SK-N-SH (cell line): ENCODE measurements around the gene PAQR3. TPM values are rescaled to one million over a fixed set of nuclear protein-coding genes. Genes with fewer than 3 reads are reported as not detected.

Experiments
- CTCF ChIA-PET: fragments of 300-600, 350-600 bp; formaldehyde crosslinking; extraction: SDS; loops from one replicate; lab custom pipeline; 2021; lab: Yijun Ruan, JAX
- POLR2A ChIA-PET: fragments of 350-600 bp; sonication (Branson Sonifier 250); formaldehyde crosslinking; extraction: SDS; loops from one replicate; lab custom pipeline; 2020; ENCODE audit warnings: antibody characterized with exemption, inconsistent platforms; lab: Yijun Ruan, JAX
- DNase-seq: peaks from one replicate; pipeline ENCODE4 v3.0.0; 2012
- H2AFZ ChIP-seq: fragments of 200-600 bp; sonication (generic); 2 replicates; pipeline ENCODE4 v1.8.1; 2016; ENCODE audit warnings: antibody characterized with exemption, mild to moderate bottlenecking, low read depth
- H3F3A ChIP-seq: fragments of 200-600 bp; sonication (generic); replicated peaks from 2 replicates; pipeline ENCODE3; 2016; ENCODE audit warnings: antibody characterized with exemption, mild to moderate bottlenecking; ENCODE audit not compliant: insufficient read depth
- H3K27ac ChIP-seq, 2 experiments: fragments of 200-500 bp in 1 of 2; fragments of 200-600 bp in 1 of 2; sonication (Bioruptor generic) in 1 of 2; sonication (generic), shearing (Covaris generic) in 1 of 2; 2 replicates each; pipeline versions ENCODE4 v1.5.1 to v1.6.1; 2014 to 2016; ENCODE audit warnings: low read depth in 2 of 2, inconsistent platforms in 1 of 2, low read length in 1 of 2, mild to moderate bottlenecking in 1 of 2, mixed read lengths in 1 of 2
- H3K27me3 ChIP-seq: fragments of 200-600 bp; sonication (generic), shearing (Covaris generic); 2 replicates; pipeline ENCODE4 v1.6.1; 2016; ENCODE audit warnings: mixed run types; ENCODE audit not compliant: insufficient read depth
- H3K36me3 ChIP-seq, 2 experiments: fragments of 200-500 bp in 1 of 2; fragments of 200-600 bp in 1 of 2; sonication (Bioruptor generic) in 1 of 2; sonication (generic) in 1 of 2; replicated peaks in 1 of 2; 2 replicates each; pipeline versions ENCODE3 to v1.5.1; 2014 to 2016; ENCODE audit warnings: low read length in 1 of 2, mild to moderate bottlenecking in 1 of 2; ENCODE audit not compliant: insufficient read depth in 2 of 2, control insufficient read depth in 1 of 2
- H3K4me1 ChIP-seq, 2 experiments: fragments of 200-500 bp in 1 of 2; fragments of 200-600 bp in 1 of 2; sonication (Bioruptor generic) in 1 of 2; sonication (generic), shearing (Covaris generic) in 1 of 2; 2 replicates each; pipeline versions ENCODE4 v1.5.1 to v1.6.1; 2014 to 2016; ENCODE audit warnings: low read depth in 1 of 2, low read length in 1 of 2, mixed run types in 1 of 2; ENCODE audit not compliant: insufficient read depth in 2 of 2, control insufficient read depth in 1 of 2
- H3K4me2 ChIP-seq: fragments of 200-600 bp; sonication (generic), shearing (Covaris generic); 2 replicates; pipeline ENCODE4 v1.6.1; 2017; ENCODE audit warnings: mixed run types
- H3K4me3 ChIP-seq, 2 experiments: fragments of 200-500 bp in 1 of 2; fragments of 200-600 bp in 1 of 2; sonication (Bioruptor generic) in 1 of 2; sonication (generic), shearing (Covaris generic) in 1 of 2; 2 replicates each; pipeline versions ENCODE4 v1.5.1 to v1.8.1; 2014 to 2016; ENCODE audit warnings: low read depth in 2 of 2, inconsistent platforms in 1 of 2, low read length in 1 of 2, mild to moderate bottlenecking in 1 of 2, mixed read lengths in 1 of 2, moderate library complexity in 1 of 2
- H3K79me2 ChIP-seq: fragments of 200-600 bp; sonication (generic); 2 replicates; pipeline ENCODE4 v1.8.1; 2017; ENCODE audit warnings: mild to moderate bottlenecking; ENCODE audit not compliant: insufficient read depth
- H3K9ac ChIP-seq: fragments of 200-600 bp; sonication (generic); 2 replicates; pipeline ENCODE4 v1.6.1; 2017; ENCODE audit warnings: mixed run types
- H3K9me2 ChIP-seq: fragments of 200-600 bp; sonication (generic); 2 replicates; pipeline ENCODE4 v1.6.1; 2017; ENCODE audit warnings: mixed run types
- H3K9me3 ChIP-seq: fragments of 200-600 bp; sonication (generic); 2 replicates; pipeline ENCODE4 v1.6.1; 2017; ENCODE audit warnings: mixed run types, mild to moderate bottlenecking, moderate library complexity
- H4K20me1 ChIP-seq: fragments of 200-600 bp; sonication (generic); 2 replicates; pipeline ENCODE4 v1.6.1; 2017; ENCODE audit warnings: mild to moderate bottlenecking, mixed run types; ENCODE audit not compliant: insufficient read depth
- CTCF ChIP-seq: fragments of 200-600 bp; sonication (generic); IDR thresholded peaks from 2 replicates; pipeline ENCODE4 v1.6.1; 2017; ENCODE audit warnings: antibody characterized with exemption, mild to moderate bottlenecking, moderate library complexity
- EP300 ChIP-seq, 2 experiments: IDR thresholded peaks; 2 replicates each; pipeline versions ENCODE4 v1.4.0 to v1.6.1; 2012; ENCODE audit warnings: borderline replicate concordance in 1 of 2, low read depth in 1 of 2, low read length in 1 of 2
- FOXJ3 ChIP-seq: sonication (generic); formaldehyde crosslinking; IDR thresholded peaks from 2 replicates; pipeline ENCODE4 v1.5.1; 2020; ENCODE audit warnings: mild to moderate bottlenecking, missing genetic modification reagents
- IRF3 ChIP-seq: fragments of 150-350 bp; IDR thresholded peaks from 2 replicates; pipeline ENCODE4 v1.6.1; 2016; ENCODE audit warnings: mild to moderate bottlenecking, low read depth, low read length
- JUND ChIP-seq: IDR thresholded peaks from 2 replicates; pipeline ENCODE4 v1.4.0; 2012
- NRF1 ChIP-seq: IDR thresholded peaks from 2 replicates; pipeline ENCODE4 v1.6.1; 2012; ENCODE audit warnings: low read depth, mild to moderate bottlenecking, low read length
- RCOR1 ChIP-seq: fragments of 150-350 bp; IDR thresholded peaks from 2 replicates; pipeline ENCODE4 v1.6.1; 2017; ENCODE audit warnings: antibody characterized with exemption, low read length
- RFX5 ChIP-seq: IDR thresholded peaks from 2 replicates; pipeline ENCODE4 v1.6.1; 2012; ENCODE audit warnings: mild to moderate bottlenecking, improper control_type of control experiment, low read length
- SIN3A ChIP-seq: IDR thresholded peaks from 2 replicates; pipeline ENCODE4 v1.6.1; 2012; ENCODE audit warnings: low read depth, mild to moderate bottlenecking, low read length, moderate library complexity, borderline replicate concordance
- SMC3 ChIP-seq: IDR thresholded peaks from 2 replicates; pipeline ENCODE4 v1.6.1; 2012; ENCODE audit warnings: low read depth, low read length, improper control_type of control experiment
- TAF1 ChIP-seq: IDR thresholded peaks from 2 replicates; pipeline ENCODE4 v1.6.1; 2012; ENCODE audit warnings: low read depth, mild to moderate bottlenecking, low read length, moderate library complexity, borderline replicate concordance
- TEAD4 ChIP-seq: IDR thresholded peaks from 2 replicates; pipeline ENCODE4 v1.4.0; 2012; ENCODE audit warnings: mild to moderate bottlenecking, borderline replicate concordance; ENCODE audit not compliant: insufficient read depth
- USF2 ChIP-seq: fragments of 150-350 bp; IDR thresholded peaks from 2 replicates; pipeline ENCODE4 v1.6.1; 2017; ENCODE audit warnings: antibody characterized with exemption, low read length, low read depth, borderline replicate concordance
- WGBS: methylation state at CpG from one replicate; pipeline ENCODE4 v1.1.6; 2017; ENCODE audit warnings: low lambda C conversion rate; 5-methylcytosine and 5-hydroxymethylcytosine counted together
- polyA plus RNA-seq, 3 experiments: library from polyadenylated mRNA; depleted of rRNA; stranded (reverse); fragments of >200 nt; gene quantifications; 2 replicates each; pipeline ENCODE4 v1.2.3, GENCODE V29; 2012

The PAQR3 gene
- polyA plus RNA-seq, 1 of the 3 experiments (the other 2 are of a cell fraction): 10.3 TPM

- CTCF ChIA-PET: no interaction called here
- TF ChIP-seq FOXJ3 (CRISPR knock-in tag): no peak
- no peak for TF ChIP-seq TEAD4
- TF ChIP-seq RFX5: no peak
- TF ChIP-seq SIN3A: no peak
- no peak for TF ChIP-seq TAF1
- no peak for TF ChIP-seq EP300 (IDR thresholded peaks at IDR 0.05; ENCODE audit: borderline replicate concordance in 1 of 2, low read depth in 1 of 2, low read length in 1 of 2)
- TF ChIP-seq IRF3: no peak
- no peak for TF ChIP-seq CTCF
- no peak for TF ChIP-seq RCOR1
- TF ChIP-seq JUND: no peak
- TF ChIP-seq NRF1: no peak
- TF ChIP-seq, all 33 proteins: peak for 0
- Histone ChIP-seq H3K4me3 (no peak overlapping the region), H3K79me2 (no peaks in the 10 kb centered on the region), H3F3A (no peaks in the 10 kb centered on the region), H3K27me3 (no peaks in the 10 kb centered on the region), H3K4me1 (no peaks in the 10 kb centered on the region), H3K9ac (no peak overlapping the region), H2AFZ (no peak overlapping the region), H3K9me3 (no peaks in the 10 kb centered on the region), H4K20me1 (no peaks in the 10 kb centered on the region), H3K36me3 (no peaks in the 10 kb centered on the region), H3K9me2 (no peaks in the 10 kb centered on the region), H3K4me2 (no peak overlapping the region), H3K27ac (no peak overlapping the region)
- DNase-seq: no peak
- WGBS: 61% methylated on average over 1 of the region's 1 CpG
- POLR2A ChIA-PET: no interaction called here
Observed at GRCh38 chr4:78971776-78972175, 32.5 kb upstream of the PAQR3 start.

- TF ChIP-seq SMC3 (no peak), TAF1 (no peak), TEAD4 (no peak), USF2 (no peak), RCOR1 (no peak), FOXJ3 (CRISPR knock-in tag) (no peak), EP300 (IDR thresholded peaks at IDR 0.05; ENCODE audit: borderline replicate concordance in 1 of 2, low read depth in 1 of 2, low read length in 1 of 2) (no peak)
- H3K9me2 ChIP-seq: no peaks in the 10 kb centered on the region
- no peaks in the 10 kb centered on the region for H3F3A ChIP-seq
- H4K20me1 ChIP-seq: no peaks in the 10 kb centered on the region
- H3K27ac ChIP-seq: no peak overlapping the region
- H3K9me3 ChIP-seq: no peaks in the 10 kb centered on the region
- H2AFZ ChIP-seq: no peak overlapping the region
- H3K4me2 ChIP-seq: no peak overlapping the region
- 57% methylated on average over 1 of the region's 1 CpG for WGBS
- H3K4me1 ChIP-seq: no peaks in the 10 kb centered on the region
- no peaks in the 10 kb centered on the region for H3K27me3 ChIP-seq
- DNase-seq: no peak
- H3K79me2 ChIP-seq: no peaks in the 10 kb centered on the region
- ChIA-PET POLR2A (no interaction called here), CTCF (no interaction called here)
- no peaks in the 10 kb centered on the region for H3K36me3 ChIP-seq
- H3K9ac ChIP-seq: no peak overlapping the region
- H3K4me3 ChIP-seq: no peak overlapping the region
Observed at GRCh38 chr4:78971326-78971725, 32.1 kb upstream of the PAQR3 start.
